Hematopoietic multipotent progenitor cell treated with erythropoietin and hydrocortisone succinate and interleukin-3 and kit ligand, for 17 days (in vitro differentiated cells): Measurements from ENCODE around the gene MYO9B.

Experiments
- DNase-seq: peaks from one replicate; pipeline ENCODE4 v3.0.0-alpha.2; 2015; ENCODE audit warnings: low spot score

The MYO9B gene

GRCh38 chr19:17075035-17075863 lies at the start of gene MYO9B, which contains the start of gene HAUS8:
MYO9B (plus strand) TSS chr19:17075777; CDS start chr19:17101718, 25,941 bp downstream.
HAUS8 (minus strand) TSS chr19:17075452; CDS start chr19:17075422, 30 bp downstream.
- peak; percentile 98 for DNase-seq

- no peak for DNase-seq
Measured at GRCh38 chr19:17025991-17026658, 49.5 kb upstream of the MYO9B start.

GRCh38 chr19:17026706-17027534 lies 48.7 kb upstream of the MYO9B start, which contains the start of gene CPAMD8:
CPAMD8 (minus strand) TSS chr19:17026810; CDS start chr19:17026642, 168 bp downstream.
- DNase-seq, result no peak

- no peak for DNase-seq
Measured at GRCh38 chr19:17027535-17027975, 48.0 kb upstream of the MYO9B start.

- no peak for DNase-seq
Measured at GRCh38 chr19:17031741-17032140, 43.8 kb upstream of the MYO9B start.

GRCh38 chr19:17035842-17036424 lies 39.6 kb upstream of the MYO9B start:
- DNase-seq, result no peak

GRCh38 chr19:17036640-17037039 lies 38.9 kb upstream of the MYO9B start:
- no peak for DNase-seq

GRCh38 chr19:17037184-17037583 lies 38.4 kb upstream of the MYO9B start:
- DNase-seq, result no peak

- no peak for DNase-seq
Measured at GRCh38 chr19:17037966-17038500, 37.5 kb upstream of the MYO9B start.

GRCh38 chr19:17041976-17042375 lies 33.6 kb upstream of the MYO9B start:
- DNase-seq, result no peak

- no peak for DNase-seq
Measured at GRCh38 chr19:17043744-17044143, 31.8 kb upstream of the MYO9B start.

- no peak for DNase-seq
Measured at GRCh38 chr19:17045907-17046502, 29.6 kb upstream of the MYO9B start.

- DNase-seq, result no peak
Measured at GRCh38 chr19:17048885-17049453, 26.6 kb upstream of the MYO9B start.

- no peak for DNase-seq
Measured at GRCh38 chr19:17049711-17050280, 25.8 kb upstream of the MYO9B start.

- DNase-seq, result no peak
Measured at GRCh38 chr19:17052439-17052838, 23.1 kb upstream of the MYO9B start.

GRCh38 chr19:17054746-17055145 lies 20.8 kb upstream of the MYO9B start:
- DNase-seq, result no peak

GRCh38 chr19:17055636-17056035 lies 19.9 kb upstream of the MYO9B start:
- no peak for DNase-seq

GRCh38 chr19:17058236-17058635 lies 17.3 kb upstream of the MYO9B start:
- DNase-seq, result no peak

GRCh38 chr19:17060802-17061201 lies 14.8 kb upstream of the MYO9B start:
- DNase-seq, result no peak

GRCh38 chr19:17061205-17061604 lies 14.4 kb upstream of the MYO9B start:
- no peak for DNase-seq
